ENCODE data around the gene GPR25. TPM values are rescaled to one million over a fixed set of nuclear protein-coding genes. Genes with fewer than 3 reads are reported as not detected.

Gene GPR25
- total and polyA plus RNA-seq, 10 of the 15 experiments (the other 5 are each of a cell fraction or from before 2014, with no cell fraction given): not detected

DNA sequence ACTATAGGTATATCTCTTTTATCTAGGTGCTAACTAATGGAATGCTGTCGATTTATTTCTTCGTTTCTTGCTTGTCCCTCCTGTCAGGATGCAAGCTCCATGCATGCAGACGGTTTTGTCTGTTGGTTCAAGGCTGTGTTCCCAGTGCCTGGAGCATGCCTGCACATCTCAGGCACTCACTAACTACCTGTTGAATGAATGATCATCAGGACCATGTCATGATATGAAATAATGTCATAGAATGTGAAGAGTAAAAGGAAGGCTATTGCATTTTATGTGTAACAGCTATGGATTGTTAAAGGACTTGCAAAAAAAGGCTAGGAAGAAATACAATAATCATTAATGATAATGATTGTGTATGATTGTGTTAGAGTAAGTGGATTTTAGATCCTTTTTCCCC, 4.2 kb downstream of the GPR25 start (continued):
- TF ChIP-seq, protein P1, sequence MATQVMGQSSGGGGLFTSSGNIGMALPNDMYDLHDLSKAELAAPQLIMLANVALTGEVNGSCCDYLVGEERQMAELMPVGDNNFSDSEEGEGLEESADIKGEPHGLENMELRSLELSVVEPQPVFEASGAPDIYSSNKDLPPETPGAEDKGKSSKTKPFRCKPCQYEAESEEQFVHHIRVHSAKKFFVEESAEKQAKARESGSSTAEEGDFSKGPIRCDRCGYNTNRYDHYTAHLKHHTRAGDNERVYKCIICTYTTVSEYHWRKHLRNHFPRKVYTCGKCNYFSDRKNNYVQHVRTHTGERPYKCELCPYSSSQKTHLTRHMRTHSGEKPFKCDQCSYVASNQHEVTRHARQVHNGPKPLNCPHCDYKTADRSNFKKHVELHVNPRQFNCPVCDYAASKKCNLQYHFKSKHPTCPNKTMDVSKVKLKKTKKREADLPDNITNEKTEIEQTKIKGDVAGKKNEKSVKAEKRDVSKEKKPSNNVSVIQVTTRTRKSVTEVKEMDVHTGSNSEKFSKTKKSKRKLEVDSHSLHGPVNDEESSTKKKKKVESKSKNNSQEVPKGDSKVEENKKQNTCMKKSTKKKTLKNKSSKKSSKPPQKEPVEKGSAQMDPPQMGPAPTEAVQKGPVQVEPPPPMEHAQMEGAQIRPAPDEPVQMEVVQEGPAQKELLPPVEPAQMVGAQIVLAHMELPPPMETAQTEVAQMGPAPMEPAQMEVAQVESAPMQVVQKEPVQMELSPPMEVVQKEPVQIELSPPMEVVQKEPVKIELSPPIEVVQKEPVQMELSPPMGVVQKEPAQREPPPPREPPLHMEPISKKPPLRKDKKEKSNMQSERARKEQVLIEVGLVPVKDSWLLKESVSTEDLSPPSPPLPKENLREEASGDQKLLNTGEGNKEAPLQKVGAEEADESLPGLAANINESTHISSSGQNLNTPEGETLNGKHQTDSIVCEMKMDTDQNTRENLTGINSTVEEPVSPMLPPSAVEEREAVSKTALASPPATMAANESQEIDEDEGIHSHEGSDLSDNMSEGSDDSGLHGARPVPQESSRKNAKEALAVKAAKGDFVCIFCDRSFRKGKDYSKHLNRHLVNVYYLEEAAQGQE (IDR thresholded peaks at IDR 0.05; ENCODE audit: low read depth, low read length): no peak
- TF ChIP-seq ESRRA (IDR thresholded peaks at IDR 0.05; ENCODE audit: low read length) (no peak), IKZF1 (conservative IDR thresholded peaks at IDR 0.05) (no peak)

DNA sequence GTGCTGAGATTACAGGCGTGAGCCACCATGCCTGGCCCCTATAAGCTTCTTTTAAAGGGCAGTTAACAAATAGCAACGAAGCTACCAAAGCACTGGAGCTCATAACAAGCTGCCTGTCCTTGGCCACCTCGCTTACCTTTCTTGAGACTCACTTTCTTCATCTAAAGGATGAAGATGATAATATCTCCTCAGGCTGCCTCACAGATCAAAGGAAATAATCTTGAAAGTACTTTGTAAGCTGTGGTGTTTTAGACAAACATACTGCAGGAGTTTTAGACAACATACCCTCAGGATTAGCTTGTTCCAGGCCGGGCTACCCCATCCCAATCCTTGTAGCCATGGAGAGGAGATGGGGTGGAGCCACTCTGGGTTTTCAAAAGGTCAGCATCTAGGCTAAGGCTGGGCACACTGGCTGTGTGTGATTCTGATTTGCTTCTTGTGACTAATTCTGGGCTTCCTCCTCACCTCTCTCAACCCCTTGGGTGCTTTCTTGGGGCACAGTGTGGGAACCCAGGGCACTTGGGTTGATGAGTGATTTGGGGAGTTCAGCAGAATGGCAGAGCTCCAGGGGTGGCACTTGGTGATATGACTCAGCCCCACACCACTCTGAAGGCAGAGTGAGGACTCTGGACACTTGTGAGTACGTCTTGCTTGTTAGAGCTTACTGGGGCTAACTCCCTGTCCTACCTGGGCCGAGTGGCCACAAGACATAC, 5.2 kb downstream of the GPR25 start:
- DNase-seq (ENCODE audit: low read depth, low spot score) (peak; percentile 89), FAIRE-seq (peak; percentile 80), ATAC-seq (peak; percentile 84)
- WGBS (ENCODE audit: insufficient coverage, insufficient replicate concordance, low lambda C conversion rate, missing lambda C conversion rate): under 1% methylated on average over 6 of the region's 6 CpGs
- RAD21 ChIA-PET (ENCODE audit: unreplicated experiment): interaction anchor here (0.7 to 7.9 kb wide), 8 partner anchors 8 to 147 kb away, joined by 3 to 111 read pairs (median 12); partner anchors contain the start of gene INAVA
- Histone ChIP-seq H3K4me2 (ENCODE audit: control insufficient read depth, insufficient read depth) (no peak overlapping the region), H3K4me3 (no peak overlapping the region), H3K4me1 (ENCODE audit: control insufficient read depth, insufficient read depth, low read length) (peaks cover 17% of the 10 kb centered on the region), H3K9me3 (replicated peaks; ENCODE audit: control insufficient read depth, insufficient read depth, low read length) (no peaks in the 10 kb centered on the region), H3K79me2 (ENCODE audit: control insufficient read depth, insufficient read depth, low read length) (no peaks in the 10 kb centered on the region), H3K9ac (ENCODE audit: control insufficient read depth, insufficient read depth, low read length) (no peak overlapping the region), H3K27ac (ENCODE audit: control insufficient read depth, insufficient read depth) (no peak overlapping the region), H3K27me3 (replicated peaks in 1 of 2; ENCODE audit: control insufficient read depth in 2 of 2, insufficient read depth in 2 of 2, low read length in 1 of 2) (no peaks in the 10 kb centered on the region), H2AFZ (ENCODE audit: control insufficient read depth, low read depth, low read length) (no peak overlapping the region), H3K36me3 (ENCODE audit: control insufficient read depth in 2 of 2, insufficient read depth in 2 of 2, low read length in 1 of 2) (no peaks in the 10 kb centered on the region), H4K20me1 (ENCODE audit: control insufficient read depth, insufficient read depth) (no peaks in the 10 kb centered on the region)
- POLR2A ChIA-PET: interaction anchor here (0.7 to 6.2 kb wide), 8 partner anchors 8 to 148 kb away, joined by 3 to 62 read pairs (median 10); no protein-coding TSS in a partner anchor
- in situ Hi-C loops (cut with MboI) (no loop called here), intact Hi-C loops (cut with micrococcal nuclease; ENCODE audit: unreplicated experiment) (loop anchor here (1.0 kb wide), 1 partner anchor 16 kb away; no protein-coding TSS in a partner anchor)
- SMC1A ChIA-PET (ENCODE audit: uncharacterized antibody, unreplicated experiment): interaction anchor here (0.7 to 9.4 kb wide), 18 partner anchors 11 to 321 kb away, joined by 3 to 208 read pairs (median 4); partner anchors contain the start of gene INAVA
- BruUV-seq (replicated peaks): no TSS peak
- CTCF ChIA-PET: interaction anchor here (0.8 to 7.7 kb wide), 9 partner anchors 8 to 245 kb away, joined by 3 to 73 read pairs (median 11); partner anchors contain the start of gene INAVA
- TF ChIP-seq ZBED1 (IDR thresholded peaks at IDR 0.05; ENCODE audit: borderline replicate concordance) (peak; percentile 56; the same call in 1 of the 2 replicates), SUPT20H (IDR thresholded peaks at IDR 0.05; ENCODE audit: borderline replicate concordance, control insufficient read depth, low read depth, low read length) (no peak), DPF2 (IDR thresholded peaks at IDR 0.05) (peak; percentile 92), MTA3 (IDR thresholded peaks at IDR 0.05; ENCODE audit: borderline replicate concordance, low read length) (0 out of 2 replicates have a peak, but pooled peaks have one; percentile 78), NFYA (IDR thresholded peaks at IDR 0.05; ENCODE audit: borderline replicate concordance, low read depth, low read length) (no peak), BHLHE40 (IDR thresholded peaks at IDR 0.05; ENCODE audit: borderline replicate concordance in 1 of 2, low read depth in 2 of 2, low read length in 1 of 2) (peak in 1 of 2 experiments; percentile 58; a peak in 3 of 4 replicates), SMAD5 (IDR thresholded peaks at IDR 0.05; ENCODE audit: low read depth) (no peak), RELA (IDR thresholded peaks at IDR 0.05; ENCODE audit: borderline replicate concordance, partially characterized antibody) (peak; percentile 38)
- TF ChIP-seq, protein P2, sequence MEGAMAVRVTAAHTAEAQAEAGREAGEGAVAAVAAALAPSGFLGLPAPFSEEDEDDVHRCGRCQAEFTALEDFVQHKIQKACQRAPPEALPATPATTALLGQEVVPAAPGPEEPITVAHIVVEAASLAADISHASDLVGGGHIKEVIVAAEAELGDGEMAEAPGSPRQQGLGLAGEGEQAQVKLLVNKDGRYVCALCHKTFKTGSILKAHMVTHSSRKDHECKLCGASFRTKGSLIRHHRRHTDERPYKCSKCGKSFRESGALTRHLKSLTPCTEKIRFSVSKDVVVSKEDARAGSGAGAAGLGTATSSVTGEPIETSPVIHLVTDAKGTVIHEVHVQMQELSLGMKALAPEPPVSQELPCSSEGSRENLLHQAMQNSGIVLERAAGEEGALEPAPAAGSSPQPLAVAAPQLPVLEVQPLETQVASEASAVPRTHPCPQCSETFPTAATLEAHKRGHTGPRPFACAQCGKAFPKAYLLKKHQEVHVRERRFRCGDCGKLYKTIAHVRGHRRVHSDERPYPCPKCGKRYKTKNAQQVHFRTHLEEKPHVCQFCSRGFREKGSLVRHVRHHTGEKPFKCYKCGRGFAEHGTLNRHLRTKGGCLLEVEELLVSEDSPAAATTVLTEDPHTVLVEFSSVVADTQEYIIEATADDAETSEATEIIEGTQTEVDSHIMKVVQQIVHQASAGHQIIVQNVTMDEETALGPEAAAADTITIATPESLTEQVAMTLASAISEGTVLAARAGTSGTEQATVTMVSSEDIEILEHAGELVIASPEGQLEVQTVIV (IDR thresholded peaks at IDR 0.05; ENCODE audit: borderline replicate concordance, partially characterized antibody): no peak
- TF ChIP-seq, protein P3, sequence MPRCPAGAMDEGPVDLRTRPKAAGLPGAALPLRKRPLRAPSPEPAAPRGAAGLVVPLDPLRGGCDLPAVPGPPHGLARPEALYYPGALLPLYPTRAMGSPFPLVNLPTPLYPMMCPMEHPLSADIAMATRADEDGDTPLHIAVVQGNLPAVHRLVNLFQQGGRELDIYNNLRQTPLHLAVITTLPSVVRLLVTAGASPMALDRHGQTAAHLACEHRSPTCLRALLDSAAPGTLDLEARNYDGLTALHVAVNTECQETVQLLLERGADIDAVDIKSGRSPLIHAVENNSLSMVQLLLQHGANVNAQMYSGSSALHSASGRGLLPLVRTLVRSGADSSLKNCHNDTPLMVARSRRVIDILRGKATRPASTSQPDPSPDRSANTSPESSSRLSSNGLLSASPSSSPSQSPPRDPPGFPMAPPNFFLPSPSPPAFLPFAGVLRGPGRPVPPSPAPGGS (IDR thresholded peaks at IDR 0.05; ENCODE audit: borderline replicate concordance, insufficient read depth, low read depth, low read length, poor library complexity, severe bottlenecking): peak; percentile 92
